Activated naive CD4-positive, alpha-beta T cell treated with anti-CD3 and anti-CD28 coated beads, Interleukin-2, amount 50 U/mL, for 72 hours (primary cell): Measurements from ENCODE around the gene PRDM10. TPM values are rescaled to one million over a fixed set of nuclear protein-coding genes. Genes with fewer than 3 reads are reported as not detected.

Experiments
- ATAC-seq, 2 donors: fragments of 150-1000 bp; cut with Tn5 transposase; 2 replicates each; pipeline ENCODE4 v1.10.0; 2021; ENCODE audit warnings: mild to moderate bottlenecking in 2 of 2, moderate library complexity in 2 of 2
- DNase-seq, 2 donors: peaks; one replicate each; pipeline ENCODE4 v3.0.0; 2021 to 2022; ENCODE audit warnings: low spot score in 2 of 2
- H3K27ac Mint-ChIP-seq, 2 donors: one replicate each; pipeline ENCODE4 v1.8.0; 2022; ENCODE audit warnings: mild to moderate bottlenecking in 2 of 2, mixed read lengths in 2 of 2
- H3K36me3 Mint-ChIP-seq, 2 donors: one replicate each; pipeline ENCODE4 v1.8.0; 2022; ENCODE audit warnings: mixed read lengths in 2 of 2
- H3K9me3 Mint-ChIP-seq, 2 donors: one replicate each; pipeline ENCODE4 v1.8.0; 2022; ENCODE audit warnings: mixed read lengths in 2 of 2
- total RNA-seq, 2 donors: library from RNA; stranded (reverse); gene quantifications; one replicate each; pipeline ENCODE4 v1.2.3, GENCODE V29; 2022

Gene PRDM10
- total RNA-seq, 2 donors from 2014 or later: 13.0 to 28.1 TPM

DNA sequence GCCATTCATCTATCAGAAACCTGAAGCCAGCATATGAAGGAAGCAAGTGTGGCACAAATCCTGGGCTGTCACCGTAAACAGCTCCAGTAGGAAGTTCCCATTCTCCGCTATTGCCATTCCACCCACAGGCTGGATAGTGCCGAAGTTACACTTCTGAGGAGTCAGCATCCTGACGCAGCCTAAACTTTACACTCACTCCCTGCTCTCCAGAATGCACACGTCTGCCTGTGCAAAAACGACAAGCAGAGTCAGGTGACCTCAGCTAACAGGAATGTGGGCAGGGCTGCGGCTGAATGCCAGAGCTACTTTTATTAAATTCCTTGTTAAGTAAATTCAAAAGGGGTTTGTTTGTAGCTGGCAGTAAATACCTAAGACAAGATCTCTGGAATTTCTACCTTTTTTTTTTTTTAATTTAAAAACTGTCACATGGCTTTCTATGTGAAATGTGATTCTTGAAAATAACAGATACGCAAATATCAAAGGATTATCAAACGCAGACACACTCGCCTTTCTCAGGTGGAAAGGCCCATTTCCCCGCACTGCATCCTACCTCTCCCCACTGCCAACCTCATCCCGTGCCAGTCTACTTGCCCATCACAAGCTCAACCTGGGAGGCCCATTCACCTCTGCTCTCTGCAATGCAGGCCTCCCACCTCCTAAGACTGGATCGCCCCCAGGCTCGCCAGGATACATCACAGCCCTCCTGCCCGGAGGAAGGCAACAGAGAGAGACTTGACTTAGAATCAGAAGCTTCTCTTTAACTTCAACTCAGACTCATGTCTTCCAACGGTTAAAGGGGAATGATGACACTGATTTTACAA is 140.7 kb downstream of the PRDM10 start:
- Mint-ChIP-seq H3K9me3 (no peaks in the 10 kb centered on the region), H3K36me3 (peaks cover 12 to 68% of the 10 kb centered on the region in 2 donors), H3K27ac (peak overlapping the region in 1 of 2 donors; percentile 29)
- DNase-seq (no peak), ATAC-seq (no peak)

DNA sequence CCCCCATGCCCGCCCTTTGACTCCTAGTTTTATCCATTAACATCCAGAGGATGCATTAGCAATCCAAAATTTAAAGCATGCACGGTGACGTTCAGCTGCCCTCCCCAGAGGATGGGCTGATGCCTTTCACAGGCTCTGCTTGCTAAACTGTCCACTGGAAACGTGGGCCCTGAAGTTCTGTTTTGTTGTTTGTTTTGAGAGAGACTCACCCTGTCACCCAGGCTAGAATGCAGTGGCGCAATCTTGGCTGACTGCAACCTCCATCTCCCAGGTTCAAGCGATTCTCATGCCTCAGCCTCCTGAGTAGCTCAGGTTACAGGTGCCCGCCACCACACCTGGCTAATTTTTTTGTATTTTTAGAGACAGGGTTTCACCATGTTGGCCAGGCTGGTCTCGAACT is 146.6 kb downstream of the PRDM10 start:
- H3K27ac Mint-ChIP-seq: peak overlapping the region in 1 of 2 donors; percentile 54
- ATAC-seq: no peak
- peaks cover 0 to 18% of the 10 kb centered on the region in 2 donors for H3K36me3 Mint-ChIP-seq
- no peak for DNase-seq
- no peaks in the 10 kb centered on the region for H3K9me3 Mint-ChIP-seq

DNA sequence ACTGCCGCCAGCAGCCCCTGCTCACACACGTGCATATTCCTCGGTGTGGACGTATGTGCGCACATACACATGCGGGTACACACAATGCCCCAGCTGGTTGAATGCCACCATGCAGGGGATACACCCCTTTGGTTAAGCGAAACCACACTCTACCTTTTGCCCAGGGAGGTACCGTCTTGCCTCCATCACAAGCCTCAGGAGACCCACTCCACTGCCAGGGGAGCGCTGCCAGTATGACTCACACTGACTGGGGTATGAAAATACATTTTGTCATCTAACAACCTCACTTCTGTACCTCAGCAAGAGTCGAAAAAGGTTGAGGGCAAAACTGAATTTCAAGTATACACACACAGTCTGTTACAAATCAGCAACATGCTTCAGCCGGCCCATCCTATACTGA is 147.5 kb downstream of the PRDM10 start:
- no peaks in the 10 kb centered on the region for H3K9me3 Mint-ChIP-seq
- DNase-seq: no peak
- peak; percentile 31 to 39 for ATAC-seq
- no peak overlapping the region for H3K27ac Mint-ChIP-seq
- peaks cover 0 to 10% of the 10 kb centered on the region in 2 donors for H3K36me3 Mint-ChIP-seq

DNA sequence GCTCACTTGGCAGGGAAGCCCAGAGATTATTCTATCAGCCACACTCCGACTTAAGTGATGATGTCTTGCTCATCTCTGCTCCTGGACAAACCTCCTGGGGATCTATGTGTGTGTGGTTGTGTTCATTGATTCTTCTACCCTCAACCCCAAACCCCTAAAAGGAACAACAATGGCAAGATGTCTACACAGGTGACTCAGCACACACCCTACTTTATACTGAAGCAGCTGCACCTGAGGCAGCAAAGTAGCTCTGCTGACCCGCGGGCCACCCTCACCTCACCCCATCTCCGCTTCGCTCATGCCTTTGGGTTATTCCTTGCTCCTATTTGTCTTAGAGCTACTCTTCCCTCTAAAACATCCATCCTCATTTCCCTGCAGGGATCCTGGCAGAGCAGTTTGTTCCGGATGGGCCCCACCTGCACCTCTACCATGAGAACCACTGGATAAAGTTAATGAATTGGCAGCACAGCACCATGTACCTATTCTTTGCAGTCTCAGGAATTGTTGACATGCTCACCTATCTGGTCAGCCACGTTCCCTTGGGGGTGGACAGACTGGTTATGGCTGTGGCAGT is 148.3 kb downstream of the PRDM10 start:
- no peaks in the 10 kb centered on the region for H3K9me3 Mint-ChIP-seq
- peak; percentile 28 to 39 for ATAC-seq
- DNase-seq: no peak
- H3K36me3 Mint-ChIP-seq: peaks cover 0 to 2% of the 10 kb centered on the region in 2 donors
- H3K27ac Mint-ChIP-seq: peak overlapping the region; percentile 39 to 92

DNA sequence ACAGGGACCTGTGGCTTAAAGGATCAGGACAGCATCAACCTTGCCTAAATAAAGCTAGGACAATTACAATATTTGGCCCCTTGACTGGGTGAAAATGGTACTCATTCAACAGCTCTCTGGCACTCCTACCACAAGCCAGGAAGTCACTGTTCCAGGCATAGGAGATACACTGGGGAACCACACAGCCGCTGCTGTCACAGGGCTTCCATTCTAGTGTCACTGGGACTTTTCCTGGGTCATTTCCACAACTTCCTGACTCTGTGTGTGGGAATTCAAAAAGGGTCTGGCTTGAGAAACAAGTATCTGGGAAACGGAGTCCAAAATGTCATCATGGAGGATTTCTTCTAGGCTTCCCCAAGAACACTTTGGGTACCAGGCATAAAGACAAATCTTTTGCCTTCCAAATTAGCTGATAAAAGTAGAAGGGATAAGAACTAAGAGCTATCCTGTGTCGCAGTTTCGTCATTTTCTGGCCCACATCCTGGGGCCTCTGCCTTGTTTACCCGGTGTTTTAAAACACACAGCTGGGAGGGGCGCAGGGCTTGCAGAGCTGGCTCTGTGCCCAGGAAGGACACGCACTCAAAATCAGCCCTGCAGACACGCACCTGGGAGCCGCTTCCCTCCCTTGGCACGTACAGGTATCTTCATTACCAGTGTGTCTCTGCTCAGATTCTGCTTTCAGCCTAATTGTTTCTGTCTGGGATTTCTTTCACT is 149.0 kb downstream of the PRDM10 start:
- DNase-seq: peak in 1 of 2 donors; percentile 36
- peak; percentile 68 to 69 for ATAC-seq
- Mint-ChIP-seq H3K36me3 (no peaks in the 10 kb centered on the region), H3K9me3 (no peaks in the 10 kb centered on the region), H3K27ac (peak overlapping the region; percentile 39 to 92)

DNA sequence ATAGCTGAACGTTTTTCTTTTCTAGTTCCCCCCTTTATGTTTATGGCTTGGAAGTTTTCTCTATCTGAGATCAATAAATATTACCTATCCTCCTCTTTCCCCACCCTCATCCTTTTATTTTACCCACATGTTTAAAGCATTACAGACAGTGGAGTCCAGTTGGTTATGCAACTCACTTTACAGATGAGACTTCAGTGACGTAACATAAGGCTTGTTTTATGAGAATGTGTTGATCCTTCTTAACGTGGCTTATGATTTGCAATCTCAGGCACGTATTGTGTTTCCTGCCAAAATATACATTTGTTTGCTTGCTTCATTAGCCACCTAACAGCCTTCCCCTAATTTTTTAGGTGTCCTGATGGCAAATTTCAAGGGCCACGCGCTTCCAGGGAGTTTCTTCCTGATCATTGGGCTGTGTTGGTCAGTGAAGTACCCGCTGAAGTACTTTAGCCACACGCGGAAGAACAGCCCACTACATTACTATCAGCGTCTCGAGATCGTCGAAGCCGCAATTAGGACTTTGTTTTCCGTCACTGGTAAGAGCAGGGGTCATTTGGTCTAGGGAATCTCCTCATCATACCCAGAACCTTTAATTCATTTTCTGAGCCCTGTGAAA is 150.4 kb downstream of the PRDM10 start:
- no peak for DNase-seq
- Mint-ChIP-seq H3K27ac (no peak overlapping the region), H3K9me3 (no peaks in the 10 kb centered on the region), H3K36me3 (no peaks in the 10 kb centered on the region)
- ATAC-seq: no peak

Other genes starting within 250 kb of the PRDM10 start
- 1 to 10 TPM; 2.3 to 2.9 TPM for gene TMEM45B, start 187.0 kb downstream of the PRDM10 start, total RNA-seq
- 10 to 100 TPM; 41.8 to 42.1 TPM for gene NFRKB, start 107.3 kb downstream of the PRDM10 start, total RNA-seq
- gene APLP2, start 67.1 kb upstream of the PRDM10 start, total RNA-seq: 10 to 100 TPM; 30.3 to 32.2 TPM
- under 1 TPM in 1 of 2 donors, not detected in 1; 0.10 TPM for gene ST14, start 156.9 kb upstream of the PRDM10 start, total RNA-seq